Upper lobe of left lung (tissue), 4 donors: ENCODE data around the gene FBN2.

Experiments used
- EP300 ChIP-seq, 4 donors: sonication (generic); formaldehyde crosslinking; IDR thresholded peaks; one replicate each; pipeline ENCODE4 v1.5.1; 2017; ENCODE audit warnings: antibody characterized with exemption in 4 of 4, control low read depth in 2 of 4
- POLR2A ChIP-seq, 4 donors: fragments of 450-650 bp; IDR thresholded peaks; one replicate each; pipeline ENCODE4 v1.5.1; 2016 to 2017; ENCODE audit warnings: antibody characterized with exemption in 4 of 4, mild to moderate bottlenecking in 2 of 4
- TF ChIP-seq, protein P1 (sequence below), 6 experiments: fragments of 450-650 bp in 4 of 6; fragments of 200-600 bp in 2 of 6; sonication (generic) in 2 of 6; IDR thresholded peaks; one replicate each; pipeline ENCODE4 v1.5.1; 2016 to 2019; ENCODE audit warnings: antibody characterized with exemption in 6 of 6

DNA sequence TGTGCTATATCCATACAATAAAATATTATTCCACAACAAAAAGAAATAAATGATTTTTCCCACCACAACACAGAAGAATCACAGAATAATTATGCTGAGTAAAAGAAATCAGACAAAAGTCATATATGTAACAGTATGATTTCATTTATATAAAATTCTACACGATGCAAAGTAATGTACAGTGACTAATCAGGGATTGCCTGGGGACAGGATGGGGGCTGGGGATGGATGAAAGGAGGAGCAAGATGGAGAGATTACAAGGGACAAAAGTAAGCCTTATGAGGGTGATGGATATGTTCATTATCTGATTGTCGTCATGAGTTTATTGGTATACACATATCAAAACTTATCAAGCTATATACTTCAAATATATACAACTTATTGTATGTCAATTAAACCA lies 154.0 kb downstream of the FBN2 start:
- TF ChIP-seq EP300 (IDR thresholded peaks at IDR 0.05) (no peak), POLR2A (IDR thresholded peaks at IDR 0.05) (no peak)
- TF ChIP-seq, protein P1, sequence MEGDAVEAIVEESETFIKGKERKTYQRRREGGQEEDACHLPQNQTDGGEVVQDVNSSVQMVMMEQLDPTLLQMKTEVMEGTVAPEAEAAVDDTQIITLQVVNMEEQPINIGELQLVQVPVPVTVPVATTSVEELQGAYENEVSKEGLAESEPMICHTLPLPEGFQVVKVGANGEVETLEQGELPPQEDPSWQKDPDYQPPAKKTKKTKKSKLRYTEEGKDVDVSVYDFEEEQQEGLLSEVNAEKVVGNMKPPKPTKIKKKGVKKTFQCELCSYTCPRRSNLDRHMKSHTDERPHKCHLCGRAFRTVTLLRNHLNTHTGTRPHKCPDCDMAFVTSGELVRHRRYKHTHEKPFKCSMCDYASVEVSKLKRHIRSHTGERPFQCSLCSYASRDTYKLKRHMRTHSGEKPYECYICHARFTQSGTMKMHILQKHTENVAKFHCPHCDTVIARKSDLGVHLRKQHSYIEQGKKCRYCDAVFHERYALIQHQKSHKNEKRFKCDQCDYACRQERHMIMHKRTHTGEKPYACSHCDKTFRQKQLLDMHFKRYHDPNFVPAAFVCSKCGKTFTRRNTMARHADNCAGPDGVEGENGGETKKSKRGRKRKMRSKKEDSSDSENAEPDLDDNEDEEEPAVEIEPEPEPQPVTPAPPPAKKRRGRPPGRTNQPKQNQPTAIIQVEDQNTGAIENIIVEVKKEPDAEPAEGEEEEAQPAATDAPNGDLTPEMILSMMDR (IDR thresholded peaks at IDR 0.05): no peak
